ENCODE results near the gene HNRNPAB.

GRCh38 chr5:178235588-178235974 is 31.2 kb downstream of the HNRNPAB start:
- TF ChIP-seq, protein P1, sequence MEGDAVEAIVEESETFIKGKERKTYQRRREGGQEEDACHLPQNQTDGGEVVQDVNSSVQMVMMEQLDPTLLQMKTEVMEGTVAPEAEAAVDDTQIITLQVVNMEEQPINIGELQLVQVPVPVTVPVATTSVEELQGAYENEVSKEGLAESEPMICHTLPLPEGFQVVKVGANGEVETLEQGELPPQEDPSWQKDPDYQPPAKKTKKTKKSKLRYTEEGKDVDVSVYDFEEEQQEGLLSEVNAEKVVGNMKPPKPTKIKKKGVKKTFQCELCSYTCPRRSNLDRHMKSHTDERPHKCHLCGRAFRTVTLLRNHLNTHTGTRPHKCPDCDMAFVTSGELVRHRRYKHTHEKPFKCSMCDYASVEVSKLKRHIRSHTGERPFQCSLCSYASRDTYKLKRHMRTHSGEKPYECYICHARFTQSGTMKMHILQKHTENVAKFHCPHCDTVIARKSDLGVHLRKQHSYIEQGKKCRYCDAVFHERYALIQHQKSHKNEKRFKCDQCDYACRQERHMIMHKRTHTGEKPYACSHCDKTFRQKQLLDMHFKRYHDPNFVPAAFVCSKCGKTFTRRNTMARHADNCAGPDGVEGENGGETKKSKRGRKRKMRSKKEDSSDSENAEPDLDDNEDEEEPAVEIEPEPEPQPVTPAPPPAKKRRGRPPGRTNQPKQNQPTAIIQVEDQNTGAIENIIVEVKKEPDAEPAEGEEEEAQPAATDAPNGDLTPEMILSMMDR (IDR thresholded peaks at IDR 0.05; ENCODE audit: extremely low read depth in 1 of 2, insufficient read depth in 1 of 2, low read depth in 1 of 2, low read length in 2 of 2), result no peak
- no peak for TF ChIP-seq POLR2A (IDR thresholded peaks at IDR 0.05; ENCODE audit: low read depth, low read length)
- no peak for TF ChIP-seq POLR2AphosphoS5 (IDR thresholded peaks at IDR 0.05; ENCODE audit: insufficient read depth, low read depth, low read length)
